GM12874 (cell line): ENCODE results near the gene MEG3.

Source experiments
- TF ChIP-seq, protein P1 (sequence below): IDR thresholded peaks from 2 replicates; pipeline ENCODE4 v1.5.1; 2011; ENCODE audit warnings: low read depth, mild to moderate bottlenecking, control low read depth, low read length, moderate library complexity; ENCODE audit not compliant: insufficient read depth

The MEG3 gene

DNA sequence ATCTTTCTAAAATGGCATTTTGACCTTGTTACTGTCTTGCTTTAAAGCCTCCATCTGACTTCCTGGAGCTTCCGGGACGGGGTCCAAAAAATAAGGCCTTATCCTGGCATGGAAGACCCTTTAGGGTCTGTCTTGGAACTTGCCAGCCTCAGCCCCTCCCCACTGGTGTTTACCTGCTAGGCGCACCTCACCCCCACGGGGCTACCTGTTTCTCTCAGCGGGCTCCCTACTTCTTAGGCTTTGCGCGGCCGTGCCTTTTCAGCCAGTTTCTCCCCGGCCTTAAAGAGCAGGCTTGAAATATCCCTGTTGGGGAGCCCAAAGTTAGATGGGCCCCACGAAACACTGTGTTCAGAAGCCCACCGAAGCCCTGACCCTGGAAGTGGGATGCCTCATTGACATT lies 72.5 kb downstream of the MEG3 start:
- TF ChIP-seq, protein P1, sequence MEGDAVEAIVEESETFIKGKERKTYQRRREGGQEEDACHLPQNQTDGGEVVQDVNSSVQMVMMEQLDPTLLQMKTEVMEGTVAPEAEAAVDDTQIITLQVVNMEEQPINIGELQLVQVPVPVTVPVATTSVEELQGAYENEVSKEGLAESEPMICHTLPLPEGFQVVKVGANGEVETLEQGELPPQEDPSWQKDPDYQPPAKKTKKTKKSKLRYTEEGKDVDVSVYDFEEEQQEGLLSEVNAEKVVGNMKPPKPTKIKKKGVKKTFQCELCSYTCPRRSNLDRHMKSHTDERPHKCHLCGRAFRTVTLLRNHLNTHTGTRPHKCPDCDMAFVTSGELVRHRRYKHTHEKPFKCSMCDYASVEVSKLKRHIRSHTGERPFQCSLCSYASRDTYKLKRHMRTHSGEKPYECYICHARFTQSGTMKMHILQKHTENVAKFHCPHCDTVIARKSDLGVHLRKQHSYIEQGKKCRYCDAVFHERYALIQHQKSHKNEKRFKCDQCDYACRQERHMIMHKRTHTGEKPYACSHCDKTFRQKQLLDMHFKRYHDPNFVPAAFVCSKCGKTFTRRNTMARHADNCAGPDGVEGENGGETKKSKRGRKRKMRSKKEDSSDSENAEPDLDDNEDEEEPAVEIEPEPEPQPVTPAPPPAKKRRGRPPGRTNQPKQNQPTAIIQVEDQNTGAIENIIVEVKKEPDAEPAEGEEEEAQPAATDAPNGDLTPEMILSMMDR, result no peak

DNA sequence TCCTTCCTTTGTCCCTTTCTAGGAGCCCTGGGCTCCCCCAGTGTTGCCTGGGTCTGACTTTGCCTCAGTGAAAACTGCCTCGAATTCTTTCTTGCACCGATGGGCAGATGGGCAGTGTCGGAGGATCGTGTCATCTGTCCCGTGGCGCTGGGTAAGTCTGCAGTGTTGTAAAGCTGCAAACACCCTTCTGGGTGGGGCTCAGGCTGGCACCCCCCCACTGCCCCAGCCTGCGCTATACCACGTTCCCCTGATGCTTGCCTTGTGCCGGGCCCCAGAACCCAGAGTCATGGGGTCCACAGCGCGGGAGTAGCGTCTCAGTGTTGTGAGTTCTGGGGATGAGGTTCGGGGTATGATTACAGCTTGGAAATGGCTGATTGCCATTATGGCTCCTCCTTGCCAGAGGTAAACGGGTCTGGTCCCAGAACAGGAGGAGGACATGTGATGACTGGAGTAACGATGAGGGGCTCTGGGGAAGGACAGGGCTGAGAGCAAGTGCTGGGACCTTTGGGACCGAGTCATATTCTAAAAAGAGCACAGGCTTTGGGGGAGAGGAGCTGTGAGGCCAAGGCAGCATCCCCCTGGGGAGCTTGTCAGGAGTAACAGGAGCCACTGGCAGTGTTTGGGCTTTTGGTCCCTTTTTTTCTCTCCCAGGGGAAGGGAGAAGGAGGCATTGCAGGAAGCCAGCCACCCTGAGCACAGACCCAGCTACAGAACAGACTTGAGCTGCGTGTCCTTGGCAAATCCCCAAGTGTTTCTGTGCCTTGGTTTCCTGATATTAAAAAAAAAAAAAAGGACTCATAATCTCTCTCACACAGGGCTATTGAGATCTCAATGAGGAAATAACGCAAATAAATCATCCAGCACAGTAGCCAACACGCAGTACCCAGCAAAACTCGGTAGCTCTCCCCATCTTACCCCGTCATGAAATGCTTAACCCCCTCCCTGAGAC lies 73.3 kb downstream of the MEG3 start:
- TF ChIP-seq, protein P1, result no peak

DNA sequence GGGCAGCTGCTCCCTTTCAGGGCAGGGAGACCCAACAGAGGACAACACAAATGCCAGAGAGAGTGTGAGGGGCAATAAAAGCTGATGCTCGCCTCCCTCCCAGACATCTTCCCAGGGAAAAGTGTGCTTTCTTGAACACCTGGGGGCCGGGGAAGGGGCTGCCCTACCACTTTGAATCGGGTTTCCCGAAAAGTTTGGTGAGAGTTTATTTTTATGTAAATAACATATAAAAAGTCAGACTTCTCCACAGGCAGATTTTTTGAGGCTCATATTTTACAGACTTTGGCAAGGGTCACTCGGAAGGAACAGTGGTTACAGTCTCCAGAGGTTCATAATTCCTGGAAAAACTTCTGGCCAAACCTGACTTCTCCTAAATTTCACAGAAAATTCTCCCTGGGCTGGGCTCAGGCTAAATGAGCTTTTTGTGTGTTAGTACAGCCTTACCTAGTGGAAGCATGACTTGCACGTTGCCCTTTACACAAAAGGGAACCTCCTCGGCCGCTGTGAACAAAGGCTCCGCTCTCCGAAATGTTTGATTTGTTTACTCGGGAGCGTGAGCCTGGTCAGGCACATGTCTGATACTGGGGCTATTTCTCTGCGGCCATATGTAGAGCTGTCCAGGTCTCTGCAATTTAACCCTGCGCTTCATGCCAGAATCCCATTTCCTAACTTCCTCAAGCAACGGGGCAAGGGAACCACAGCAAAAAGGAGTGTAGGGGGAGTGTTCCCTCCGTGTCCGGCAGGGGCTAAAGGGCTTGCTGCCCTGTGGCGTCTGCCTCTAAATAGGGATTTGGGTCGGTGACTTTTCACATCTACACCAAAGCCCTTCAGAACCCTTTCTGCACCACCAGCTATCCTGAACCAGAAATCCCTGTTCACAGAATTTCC lies 74.2 kb downstream of the MEG3 start:
- TF ChIP-seq, protein P1, result no peak

DNA sequence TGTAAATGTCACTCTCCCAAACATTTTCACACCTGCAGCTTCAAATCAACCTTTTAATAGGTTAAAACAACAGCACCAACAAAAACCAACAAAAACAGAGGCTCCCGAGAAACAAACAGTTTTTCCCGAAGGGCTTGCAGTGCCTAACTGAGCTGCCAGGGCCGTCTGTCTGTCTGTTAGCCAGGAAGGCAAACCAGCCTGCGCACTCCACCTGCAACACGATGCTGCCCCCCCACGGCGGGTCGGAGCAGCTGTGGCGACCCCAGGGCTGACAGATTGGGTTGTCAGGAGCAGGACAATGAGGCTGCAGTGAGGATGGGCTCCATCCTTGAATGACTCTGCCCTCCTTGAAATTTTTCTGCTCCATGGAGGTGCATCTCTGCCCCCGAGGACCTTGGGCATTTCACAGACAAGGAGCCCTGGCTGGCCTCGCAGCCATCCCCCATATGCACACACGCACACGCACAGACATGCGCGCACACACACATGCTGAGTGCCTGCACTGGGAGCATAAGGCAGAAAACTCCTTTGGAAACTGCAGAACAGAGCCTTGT lies 75.0 kb downstream of the MEG3 start:
- TF ChIP-seq, protein P1, result peak; percentile 30; the same call in 1 of the 2 replicates

DNA sequence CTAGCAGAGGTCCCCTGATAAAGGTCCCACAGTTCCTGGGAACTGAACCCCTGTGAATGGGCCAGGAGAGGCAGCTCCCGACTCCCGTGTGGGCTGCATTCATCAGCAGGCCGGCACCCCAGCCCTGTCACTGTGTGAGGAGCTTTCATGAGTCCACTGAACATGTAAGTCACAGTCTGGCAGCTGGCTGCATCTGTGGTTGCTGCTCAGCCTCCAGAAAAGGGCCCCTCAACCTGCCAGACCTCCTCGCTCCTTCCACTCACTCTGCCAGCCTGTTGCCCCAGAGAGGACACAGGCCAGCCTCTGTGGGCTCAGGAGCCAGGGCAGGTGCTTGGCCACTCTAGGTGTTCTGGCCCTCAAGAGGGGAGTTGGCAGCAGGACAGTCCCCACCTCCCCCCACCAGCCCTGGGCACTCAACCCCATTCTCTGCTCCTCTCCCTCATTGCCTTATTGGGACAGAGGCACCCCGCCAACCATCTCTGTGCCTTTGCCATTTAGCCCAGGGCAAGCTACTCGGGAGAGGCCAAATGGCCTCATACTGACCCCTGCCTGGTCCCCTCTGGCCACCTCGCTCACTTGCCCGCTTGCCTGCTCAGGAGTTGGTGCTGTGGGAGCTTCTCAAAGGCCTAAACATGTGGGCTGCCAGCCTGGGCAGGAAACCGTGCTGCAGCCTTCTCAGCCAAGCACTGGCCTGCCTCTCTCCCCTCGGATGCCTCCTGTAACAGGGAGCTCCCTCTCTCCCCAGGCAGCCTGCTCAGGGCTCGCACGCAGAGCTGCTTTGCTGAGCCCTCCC lies 75.7 kb downstream of the MEG3 start:
- TF ChIP-seq, protein P1, result no peak

DNA sequence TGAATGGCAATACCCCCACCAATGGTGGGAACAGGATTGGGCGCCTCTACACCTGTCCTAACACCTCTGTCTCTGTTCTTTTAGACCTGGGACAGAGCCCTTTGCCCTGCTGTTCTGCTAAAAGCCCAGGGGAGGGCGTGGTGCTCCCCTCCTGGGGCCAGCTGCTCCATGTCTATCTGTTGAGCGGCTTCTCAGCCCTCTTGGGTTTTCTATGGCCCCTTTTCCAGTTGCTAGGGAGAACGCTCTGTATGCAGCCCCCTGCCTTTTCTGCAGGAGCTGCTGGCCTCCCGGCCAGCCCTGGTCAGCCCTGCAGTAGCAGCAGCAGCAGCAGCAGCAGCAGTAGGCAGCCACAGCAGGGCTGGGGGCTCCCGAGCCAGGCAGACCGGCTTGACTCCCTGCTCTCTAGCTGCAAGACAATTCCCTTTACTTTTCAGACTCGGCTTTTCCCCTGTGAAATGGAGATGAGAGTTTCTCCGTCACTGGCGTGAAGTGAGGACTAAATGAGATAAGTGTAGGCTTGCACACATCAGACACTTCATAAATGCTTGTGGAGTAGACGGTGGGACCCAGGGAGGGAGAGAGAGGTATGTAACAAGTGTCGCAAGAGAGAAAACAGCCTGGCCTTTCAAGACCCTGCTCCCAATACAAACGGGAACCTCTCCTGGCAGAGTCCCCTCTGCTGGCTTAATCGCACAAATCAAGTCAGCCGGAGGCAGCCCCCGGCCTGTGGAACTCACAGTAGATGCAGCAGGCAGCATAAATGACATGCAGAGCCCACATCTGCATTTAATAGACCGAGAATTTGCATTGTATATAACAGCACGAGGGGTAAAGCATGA lies 76.6 kb downstream of the MEG3 start:
- TF ChIP-seq, protein P1, result no peak
